GM18951 (cell line): ENCODE results near the gene GRK3.

Source experiments
- POLR2A ChIP-seq: IDR thresholded peaks from 4 replicates; pipeline ENCODE4 v1.6.1; 2011; ENCODE audit warnings: mild to moderate bottlenecking; ENCODE audit not compliant: insufficient read length, insufficient read depth; ENCODE audit errors: extremely low read depth
- in situ Hi-C: fragments of 300-500 bp; cut with MboI; formaldehyde crosslinking; loops from one replicate; pipeline ENCODE4 v1.12.0; 2022; ENCODE audit warnings: low sequenced_read_pairs, mixed read lengths, inconsistent platforms; ENCODE audit not compliant: unreplicated experiment

Gene GRK3

DNA sequence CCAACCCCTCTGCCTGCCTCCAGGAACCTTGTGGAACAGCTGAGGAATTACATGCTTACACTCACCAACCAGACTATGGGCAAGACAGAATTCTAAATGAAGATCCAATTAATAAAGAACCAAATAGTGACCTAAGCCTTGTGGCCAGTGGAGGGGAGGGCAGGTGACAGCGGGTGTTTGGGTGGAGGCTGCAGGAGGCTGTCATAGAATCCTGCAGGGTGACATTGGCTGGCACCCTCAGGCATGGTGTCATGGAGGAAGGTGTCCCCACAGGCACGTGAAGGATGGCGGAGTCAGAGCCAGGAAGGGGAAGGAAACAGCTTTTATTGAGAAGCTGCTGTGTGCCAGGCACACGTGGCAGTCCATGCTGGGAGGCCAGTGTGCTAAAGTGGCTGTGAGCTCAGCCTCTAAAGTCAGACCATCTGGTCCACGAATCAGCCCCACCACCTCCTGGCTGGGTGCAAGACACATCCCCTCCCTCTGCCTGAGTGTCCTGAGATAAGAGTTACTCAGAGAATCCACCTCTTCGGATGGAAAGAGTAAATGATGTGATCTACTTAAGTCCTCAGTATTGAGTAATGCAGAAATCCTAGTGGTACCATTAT lies 186.2 kb downstream of the GRK3 start:
- in situ Hi-C loops: no loop called here
- no peak for TF ChIP-seq POLR2A

DNA sequence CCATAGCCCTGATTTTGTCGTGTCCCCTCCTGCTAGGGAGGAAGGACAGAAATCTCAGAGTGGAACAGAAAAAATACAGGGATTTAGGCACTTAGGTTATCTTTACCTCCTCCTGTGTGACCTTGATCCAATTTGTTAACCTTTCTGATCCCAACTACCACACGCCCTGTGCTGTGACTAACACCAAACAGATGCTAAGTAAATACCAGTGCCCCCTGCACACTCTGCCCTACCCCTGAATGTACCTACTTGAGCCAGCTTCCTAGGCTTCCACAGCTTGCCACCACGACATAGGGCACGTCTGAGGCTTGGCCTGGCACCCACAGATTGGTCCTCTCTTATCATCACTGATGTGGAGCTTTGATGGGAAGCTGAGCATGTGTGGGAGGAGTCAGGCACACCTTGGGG lies 186.7 kb downstream of the GRK3 start:
- no peak for TF ChIP-seq POLR2A
- in situ Hi-C loops: no loop called here

DNA sequence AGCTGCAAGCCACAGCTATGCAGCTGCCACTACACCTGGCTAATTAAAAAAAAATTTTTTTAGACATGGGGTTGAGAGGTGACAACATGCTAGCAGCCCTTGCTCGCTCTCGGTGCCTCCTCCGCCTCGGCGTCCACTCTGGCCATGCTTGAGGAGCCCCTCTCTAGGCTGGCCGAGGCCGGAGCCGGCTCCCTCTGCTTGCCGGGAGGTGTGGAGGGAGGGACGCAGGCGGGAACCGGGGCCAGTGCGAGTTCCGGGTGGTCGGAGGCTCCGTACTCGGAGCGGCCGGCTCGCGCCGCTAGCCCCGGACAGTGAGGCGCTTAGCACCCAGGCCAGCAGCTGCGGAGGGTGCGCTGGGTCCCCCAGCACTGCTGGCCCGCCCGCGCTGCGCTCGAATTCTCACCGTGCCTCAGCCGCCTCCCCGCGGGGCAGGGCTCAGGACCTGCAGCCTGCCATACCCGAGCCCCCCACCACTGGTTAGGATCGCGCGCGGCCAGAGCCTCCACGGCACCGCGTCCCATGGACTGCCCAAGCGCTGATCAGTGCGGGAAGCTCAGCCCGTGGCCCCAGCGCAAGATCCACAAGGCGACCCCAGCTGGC lies 188.2 kb downstream of the GRK3 start:
- in situ Hi-C loops: no loop called here
- no peak for TF ChIP-seq POLR2A

DNA sequence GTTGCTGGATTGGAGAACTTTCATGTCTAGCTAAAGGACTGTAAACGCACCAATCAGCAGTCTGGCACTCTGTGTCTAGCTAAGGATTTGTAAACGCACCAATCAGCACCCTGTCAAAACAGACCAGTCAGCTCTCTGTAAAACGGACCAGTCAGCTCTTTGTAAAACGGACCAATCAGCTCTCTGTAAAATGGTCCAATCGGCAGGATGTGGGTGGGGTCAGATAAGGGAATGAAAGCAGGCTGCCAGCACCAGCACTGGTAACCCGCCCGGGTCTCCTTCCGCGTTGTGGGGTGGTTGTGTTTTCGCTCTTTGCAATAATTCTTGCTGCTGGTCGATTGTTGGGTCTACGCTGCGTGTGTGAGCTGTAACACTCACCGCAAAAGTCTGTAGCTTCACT lies 188.8 kb downstream of the GRK3 start:
- in situ Hi-C loops: no loop called here
- no peak for TF ChIP-seq POLR2A

DNA sequence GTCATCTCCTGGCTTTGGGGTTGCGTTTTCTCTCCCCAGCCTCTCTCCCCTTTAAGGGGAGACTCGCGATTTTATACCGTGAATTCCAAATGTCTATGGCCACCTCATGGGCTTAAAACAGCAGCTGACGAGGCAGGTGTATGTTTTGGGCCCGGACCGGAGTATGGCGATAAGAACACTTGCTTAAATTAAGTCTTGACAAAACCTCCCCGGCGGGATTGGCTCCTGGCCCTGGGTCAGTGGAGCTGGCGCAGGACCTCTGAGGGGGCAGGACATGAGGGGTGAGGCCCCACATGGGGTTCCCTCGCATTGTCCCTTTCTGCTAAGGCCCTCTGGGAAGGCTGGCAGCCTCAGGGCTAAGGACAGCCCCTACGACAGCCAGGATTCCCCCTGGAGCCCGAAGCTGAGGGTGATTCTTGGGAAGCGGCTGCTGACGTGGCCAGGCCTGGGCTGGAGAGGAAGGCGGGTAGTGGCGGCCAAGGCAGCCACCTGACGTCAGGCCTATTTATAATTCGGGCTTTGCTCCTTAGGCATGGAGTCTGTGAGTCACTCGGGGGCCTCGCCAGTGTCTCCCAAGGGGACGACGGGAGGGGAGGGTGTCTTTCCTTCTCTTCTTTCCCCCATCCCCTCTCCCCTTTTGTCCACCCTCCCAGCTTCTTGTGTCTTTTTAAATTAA lies 190.2 kb downstream of the GRK3 start:
- no peak for TF ChIP-seq POLR2A
- in situ Hi-C loops: no loop called here

DNA sequence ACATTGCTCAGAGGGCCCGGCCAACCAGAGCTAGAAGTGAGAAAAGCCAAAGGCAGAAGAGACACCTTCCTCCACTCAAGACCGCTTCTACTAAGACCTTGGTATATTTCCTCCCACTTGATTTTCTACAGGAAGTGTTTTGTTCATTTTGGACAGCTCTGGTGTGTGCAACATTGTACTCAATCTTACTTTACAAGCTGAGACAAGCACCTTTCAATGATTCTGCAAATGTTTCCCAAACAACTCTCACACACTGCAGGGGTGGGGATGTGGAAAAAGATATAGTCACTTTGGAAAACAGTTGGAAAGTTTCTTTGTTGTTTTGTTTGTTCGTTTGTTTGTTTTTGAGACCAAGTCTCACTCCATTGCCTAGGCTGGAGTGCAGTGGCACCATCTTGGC lies 193.2 kb downstream of the GRK3 start:
- no peak for TF ChIP-seq POLR2A
- in situ Hi-C loops: no loop called here

DNA sequence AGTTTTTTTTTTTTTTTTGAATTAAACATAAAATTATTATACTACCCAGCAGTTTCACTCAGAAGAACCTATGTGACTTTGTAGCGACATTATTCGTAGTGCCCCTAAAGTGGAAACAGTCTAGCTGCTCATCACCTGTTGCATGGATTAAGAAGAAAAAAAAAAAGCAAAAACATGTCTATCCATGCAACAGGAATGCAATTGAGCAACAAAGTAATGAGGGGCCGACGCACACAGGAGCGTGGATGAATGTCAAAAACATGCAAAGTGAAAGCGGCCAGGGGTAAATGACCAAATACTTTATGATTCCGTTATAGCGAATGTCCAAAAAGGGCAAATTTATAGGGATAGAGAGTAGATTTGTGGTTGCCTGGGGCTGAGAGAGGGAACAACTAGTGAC lies 193.8 kb downstream of the GRK3 start:
- in situ Hi-C loops: no loop called here
- no peak for TF ChIP-seq POLR2A

DNA sequence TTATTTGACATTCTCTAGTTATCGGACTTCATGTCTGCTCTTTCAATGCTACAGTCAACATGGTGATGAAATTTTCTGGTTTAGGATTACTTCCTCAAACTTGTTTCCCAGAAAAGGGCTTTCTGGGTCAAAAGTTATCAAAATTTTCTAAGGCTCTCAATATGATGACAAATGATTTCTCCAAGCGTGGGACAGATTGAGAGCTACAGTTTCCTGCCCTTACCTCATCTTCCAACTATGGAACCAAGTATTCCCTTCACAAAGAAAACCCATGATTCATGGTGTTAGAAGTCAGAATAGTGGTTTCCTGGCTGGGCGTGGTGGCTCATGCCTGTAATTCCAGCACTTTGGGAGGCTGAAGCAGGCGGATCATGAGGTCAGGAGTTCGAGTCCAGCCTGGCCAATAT lies 195.4 kb downstream of the GRK3 start:
- in situ Hi-C loops: loop anchor here (10.0 kb wide), 1 partner anchor 205 kb away; no protein-coding TSS in a partner anchor
- TF ChIP-seq POLR2A: no peak

DNA sequence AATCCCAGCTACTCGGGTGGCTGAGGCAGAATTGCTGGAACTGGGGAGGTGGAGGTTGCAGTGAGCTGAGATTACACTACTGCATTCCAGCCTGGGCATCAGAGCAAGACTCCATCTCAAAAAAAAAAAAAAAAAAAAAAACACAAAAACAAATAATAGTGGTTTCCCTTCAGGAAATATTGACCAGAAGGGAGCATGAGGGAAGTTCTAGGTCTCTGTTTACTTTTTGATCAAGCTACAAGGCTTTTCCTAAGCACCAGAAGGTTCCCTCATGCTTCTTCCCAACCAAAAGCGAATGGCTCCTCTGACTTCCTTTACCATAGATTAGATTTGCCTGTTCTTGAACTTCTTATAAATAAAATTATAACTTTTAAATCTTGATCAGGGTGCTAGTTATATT lies 195.8 kb downstream of the GRK3 start:
- no peak for TF ChIP-seq POLR2A
- in situ Hi-C loops: loop anchor here (10.0 kb wide), 1 partner anchor 205 kb away; no protein-coding TSS in a partner anchor

DNA sequence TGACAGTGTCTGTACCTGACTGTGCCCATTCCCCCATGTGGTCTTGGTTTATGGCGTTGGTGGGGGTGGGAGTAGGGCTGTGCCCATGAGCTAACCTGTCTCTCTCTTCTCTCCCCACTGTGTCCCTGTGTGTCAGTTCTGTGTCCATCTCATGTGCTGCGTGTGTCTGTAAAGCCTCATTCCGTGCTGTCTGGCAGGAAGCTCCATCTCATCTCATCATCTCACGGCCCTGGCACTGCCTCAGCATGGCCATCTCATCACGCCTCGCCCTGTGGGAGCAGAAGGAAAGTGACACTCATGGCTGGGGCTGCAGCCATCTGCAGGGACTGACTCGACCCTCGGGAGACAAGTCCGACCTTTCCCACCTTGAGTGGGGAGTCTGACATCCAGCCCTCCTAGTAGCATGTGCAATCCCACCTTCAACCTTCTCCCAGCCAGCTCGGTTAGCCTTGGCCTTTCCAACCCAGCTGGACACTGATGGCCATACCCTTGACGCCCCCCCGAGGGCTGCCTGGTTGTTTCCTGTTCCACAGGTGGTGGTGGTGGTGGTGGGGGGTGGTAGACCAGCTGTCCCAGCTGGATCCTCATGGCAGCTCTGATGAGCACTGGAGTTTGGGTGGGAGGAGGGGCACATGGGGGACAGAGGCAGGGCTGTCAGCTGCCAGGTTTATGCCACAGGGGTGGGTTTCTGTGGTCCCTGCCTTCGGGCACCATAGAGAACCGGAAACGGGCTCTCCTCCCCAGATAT lies 196.5 kb downstream of the GRK3 start:
- in situ Hi-C loops: loop anchor here (10.0 kb wide), 1 partner anchor 206 kb away; no protein-coding TSS in a partner anchor
- TF ChIP-seq POLR2A: no peak

DNA sequence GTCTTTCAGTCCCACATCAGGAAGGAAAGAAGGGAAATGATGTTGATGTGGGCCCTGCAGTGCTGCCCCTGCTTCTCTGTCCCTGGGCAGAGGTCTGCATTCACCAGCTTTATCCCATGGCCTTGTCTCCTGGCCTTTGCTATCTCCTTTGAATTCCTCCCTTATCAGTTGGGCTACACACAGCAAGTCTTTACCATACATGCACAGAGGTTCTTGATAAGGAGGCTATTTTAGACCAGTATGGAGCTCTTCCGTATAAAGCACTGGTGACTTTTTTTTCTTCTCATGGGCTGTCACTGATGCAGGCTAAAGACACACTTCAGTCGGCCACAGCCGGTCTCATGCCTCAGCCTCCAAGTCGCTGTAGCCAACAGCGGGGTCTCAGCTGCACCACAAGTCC lies 197.7 kb downstream of the GRK3 start:
- in situ Hi-C loops: loop anchor here (10.0 kb wide), 1 partner anchor 207 kb away; no protein-coding TSS in a partner anchor
- no peak for TF ChIP-seq POLR2A

DNA sequence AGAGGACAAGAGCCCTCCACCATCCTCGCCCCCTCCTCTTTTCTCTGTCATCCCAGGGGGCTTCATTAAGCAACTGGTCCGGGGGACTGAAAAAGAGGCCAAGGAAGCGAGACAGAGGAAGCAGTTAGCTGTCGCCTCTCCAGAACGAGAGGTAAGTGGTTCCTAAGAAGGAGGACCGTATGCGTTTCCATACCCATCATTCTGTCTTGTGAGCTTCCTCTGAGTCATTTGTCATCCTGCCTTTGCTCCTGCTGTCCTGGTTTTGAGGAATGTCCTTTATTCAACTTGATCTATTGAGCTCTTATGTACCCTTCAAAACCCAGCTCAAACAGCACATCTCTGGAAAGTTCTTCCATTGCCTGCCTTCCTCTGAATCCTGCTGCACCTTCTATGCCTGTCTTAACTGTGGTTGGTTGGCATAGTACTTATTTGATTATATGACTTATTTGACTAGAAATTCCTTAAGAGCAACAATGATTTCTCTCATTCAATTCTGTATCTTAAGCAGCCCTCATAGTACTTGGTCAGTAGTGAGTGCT lies 198.8 kb downstream of the GRK3 start:
- in situ Hi-C loops: loop anchor here (10.0 kb wide), 1 partner anchor 209 kb away; no protein-coding TSS in a partner anchor
- TF ChIP-seq POLR2A: no peak
